ENCODE measurements around the gene KAT6B. TPM values are rescaled to one million over a fixed set of nuclear protein-coding genes. Genes with fewer than 3 reads are reported as not detected.

The KAT6B gene
- total and polyA plus RNA-seq, 2 donors (not counting 1 experiment from before 2014, with no cell fraction given) = 8.6 to 111 TPM

DNA sequence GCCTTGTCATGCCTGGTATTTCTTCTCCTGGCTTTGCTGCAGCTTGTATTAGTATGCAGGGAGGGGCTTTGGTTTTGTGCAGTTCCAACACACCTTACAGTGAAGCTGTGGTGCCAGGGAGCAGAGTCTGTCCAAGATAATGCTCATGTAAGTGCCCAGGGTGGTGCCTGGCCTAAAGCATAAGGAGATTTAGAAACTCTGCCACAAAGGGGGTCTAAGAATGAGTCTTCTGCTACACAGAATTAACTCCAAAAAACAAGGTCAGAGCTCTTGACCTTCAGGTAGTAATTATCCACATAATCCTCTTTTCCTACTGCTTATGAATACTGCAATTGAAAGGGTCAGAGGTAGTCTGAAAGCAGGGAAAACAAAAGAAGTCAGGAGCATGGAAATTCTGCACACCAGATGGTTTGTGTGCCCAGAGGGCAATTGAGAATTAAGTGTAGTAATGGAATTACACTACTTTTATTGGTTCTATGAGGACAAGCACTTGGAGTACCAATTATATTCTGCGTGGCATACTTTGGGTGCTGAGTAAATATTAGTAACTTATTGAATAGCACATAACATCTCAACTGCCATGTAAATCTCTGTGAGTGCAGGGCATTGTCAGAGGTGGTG lies 121.5 kb downstream of the KAT6B start:
- peaks cover 23% of the 10 kb centered on the region for H3K79me2 ChIP-seq (ENCODE audit: control insufficient read depth, insufficient read depth, low read length)
- no peak for ATAC-seq (ENCODE audit: low read depth)
- CTCF ChIA-PET = interaction anchor here (0.5 kb wide), 1 partner anchor 270 kb away, joined by 3 read pairs; no protein-coding TSS in a partner anchor
- H3K4me2 ChIP-seq (replicated peaks; ENCODE audit: low read depth, low read length, poor library complexity, severe bottlenecking) = no peak overlapping the region
- no peak overlapping the region for H3K27ac Mint-ChIP-seq
- no peak overlapping the region for H3K4me3 ChIP-seq (ENCODE audit: control extremely low read depth in 1 of 5, extremely low read depth in 1 of 5, insufficient read depth in 1 of 5, low read depth in 2 of 5, low read length in 4 of 5)
- no peak overlapping the region for H3K9ac ChIP-seq (ENCODE audit: low read length)
- H3K27me3 Mint-ChIP-seq = no peaks in the 10 kb centered on the region
- H3K4me1 ChIP-seq (ENCODE audit: control insufficient read depth in 2 of 2, insufficient read depth in 2 of 2, low read length in 2 of 2) = no peaks in the 10 kb centered on the region
- peaks cover 24% of the 10 kb centered on the region for H3K4me1 Mint-ChIP-seq
- H3K27me3 ChIP-seq (replicated peaks in 1 of 4; ENCODE audit: control extremely low read depth in 1 of 4, control insufficient read depth in 3 of 4, insufficient read depth in 4 of 4, low read length in 3 of 4) = no peaks in the 10 kb centered on the region
- POLR2A ChIA-PET = no interaction called here
- H3K9me3 Mint-ChIP-seq (ENCODE audit: insufficient read depth) = peaks cover 2% of the 10 kb centered on the region
- WGBS (ENCODE audit: insufficient coverage) = no CpG with 5 or more reads among the region's 1 CpG
- no peaks in the 10 kb centered on the region for H4K20me1 ChIP-seq (ENCODE audit: control insufficient read depth, insufficient read depth, low read length, poor library complexity, severe bottlenecking)
- H3K4me3 Mint-ChIP-seq = no peak overlapping the region
- DNase-seq = no peak
- intact Hi-C loops (cut with micrococcal nuclease) = no loop called here
- no peak overlapping the region for H3K27ac ChIP-seq (ENCODE audit: low read length in 2 of 2)
- no peaks in the 10 kb centered on the region for H3K36me3 ChIP-seq (replicated peaks in 1 of 2; ENCODE audit: control extremely low read depth in 1 of 2, control insufficient read depth in 1 of 2, extremely low read depth in 1 of 2, insufficient read depth in 2 of 2, low read length in 1 of 2)
- TF ChIP-seq EZH2 (IDR thresholded peaks at IDR 0.05; ENCODE audit: borderline replicate concordance, insufficient read depth, low read depth, low read length, poor library complexity, severe bottlenecking) = no peak
- TF ChIP-seq, protein P1, sequence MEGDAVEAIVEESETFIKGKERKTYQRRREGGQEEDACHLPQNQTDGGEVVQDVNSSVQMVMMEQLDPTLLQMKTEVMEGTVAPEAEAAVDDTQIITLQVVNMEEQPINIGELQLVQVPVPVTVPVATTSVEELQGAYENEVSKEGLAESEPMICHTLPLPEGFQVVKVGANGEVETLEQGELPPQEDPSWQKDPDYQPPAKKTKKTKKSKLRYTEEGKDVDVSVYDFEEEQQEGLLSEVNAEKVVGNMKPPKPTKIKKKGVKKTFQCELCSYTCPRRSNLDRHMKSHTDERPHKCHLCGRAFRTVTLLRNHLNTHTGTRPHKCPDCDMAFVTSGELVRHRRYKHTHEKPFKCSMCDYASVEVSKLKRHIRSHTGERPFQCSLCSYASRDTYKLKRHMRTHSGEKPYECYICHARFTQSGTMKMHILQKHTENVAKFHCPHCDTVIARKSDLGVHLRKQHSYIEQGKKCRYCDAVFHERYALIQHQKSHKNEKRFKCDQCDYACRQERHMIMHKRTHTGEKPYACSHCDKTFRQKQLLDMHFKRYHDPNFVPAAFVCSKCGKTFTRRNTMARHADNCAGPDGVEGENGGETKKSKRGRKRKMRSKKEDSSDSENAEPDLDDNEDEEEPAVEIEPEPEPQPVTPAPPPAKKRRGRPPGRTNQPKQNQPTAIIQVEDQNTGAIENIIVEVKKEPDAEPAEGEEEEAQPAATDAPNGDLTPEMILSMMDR (IDR thresholded peaks at IDR 0.05) = no peak
- H2AFZ ChIP-seq (ENCODE audit: insufficient read depth, low read depth, low read length, poor library complexity, severe bottlenecking) = no peak overlapping the region
- H3K9me3 ChIP-seq (ENCODE audit: control extremely low read depth in 1 of 3, control insufficient read depth in 2 of 3, insufficient read depth in 1 of 3, low read length in 2 of 3) = no peaks in the 10 kb centered on the region

DNA sequence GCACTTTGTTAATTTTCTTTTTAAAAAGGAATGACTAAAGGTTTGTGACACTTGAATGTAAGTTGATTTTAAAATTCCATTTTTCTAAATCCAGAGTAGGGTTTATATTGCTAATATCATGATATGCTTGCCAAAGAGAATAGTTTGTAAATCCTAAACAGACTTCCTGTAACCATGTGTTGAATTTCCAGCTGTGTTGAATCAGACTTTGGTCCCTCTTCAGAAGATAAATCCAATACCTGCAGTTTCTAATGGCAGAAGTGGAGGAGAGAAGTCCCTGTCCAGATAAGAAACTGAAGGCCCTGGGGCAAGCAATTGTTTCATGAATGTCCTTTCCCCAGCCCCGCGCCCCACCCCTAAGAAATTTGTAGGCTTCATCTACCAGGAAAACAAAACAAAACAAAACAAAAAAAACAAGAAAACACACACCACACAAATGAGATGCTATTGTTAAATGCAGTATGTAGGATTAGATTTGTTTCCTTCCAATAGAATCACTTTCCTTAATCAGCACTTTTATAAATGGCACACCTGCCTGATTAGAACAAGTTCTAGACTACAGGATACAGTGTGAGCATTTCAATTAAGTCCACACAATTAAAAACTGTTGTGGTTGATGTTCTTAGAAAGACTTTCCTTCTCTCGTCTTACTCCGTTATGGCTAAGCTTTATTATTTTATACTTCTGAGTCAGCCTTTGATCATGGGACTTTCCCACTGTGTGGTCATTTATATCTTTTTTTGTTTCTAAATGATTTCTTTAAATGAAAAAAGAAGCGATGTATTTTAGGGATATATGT lies 122.8 kb downstream of the KAT6B start:
- POLR2A ChIA-PET = no interaction called here
- no peak overlapping the region for H3K4me3 ChIP-seq (ENCODE audit: control extremely low read depth in 1 of 5, extremely low read depth in 1 of 5, insufficient read depth in 1 of 5, low read depth in 2 of 5, low read length in 4 of 5)
- DNase-seq (no peak), ATAC-seq (ENCODE audit: low read depth) (no peak)
- no peak overlapping the region for H3K9ac ChIP-seq (ENCODE audit: low read length)
- Mint-ChIP-seq H3K9me3 (ENCODE audit: insufficient read depth) (peaks cover under 1% of the 10 kb centered on the region), H3K4me3 (no peak overlapping the region), H3K27me3 (no peaks in the 10 kb centered on the region), H3K4me1 (peaks cover 24% of the 10 kb centered on the region), H3K27ac (no peak overlapping the region)
- H3K27ac ChIP-seq (ENCODE audit: low read length in 2 of 2) = no peak overlapping the region
- H3K36me3 ChIP-seq (replicated peaks in 1 of 2; ENCODE audit: control extremely low read depth in 1 of 2, control insufficient read depth in 1 of 2, extremely low read depth in 1 of 2, insufficient read depth in 2 of 2, low read length in 1 of 2) = no peaks in the 10 kb centered on the region
- peaks cover 22% of the 10 kb centered on the region for H3K79me2 ChIP-seq (ENCODE audit: control insufficient read depth, insufficient read depth, low read length)
- whole genome bisulfite sequencing (ENCODE audit: insufficient coverage) = no CpG with 5 or more reads among the region's 5 CpGs
- H3K27me3 ChIP-seq (replicated peaks in 1 of 4; ENCODE audit: control extremely low read depth in 1 of 4, control insufficient read depth in 3 of 4, insufficient read depth in 4 of 4, low read length in 3 of 4) = no peaks in the 10 kb centered on the region
- CTCF ChIA-PET = no interaction called here
- H3K4me2 ChIP-seq (replicated peaks; ENCODE audit: low read depth, low read length, poor library complexity, severe bottlenecking) = no peak overlapping the region
- no peaks in the 10 kb centered on the region for H3K9me3 ChIP-seq (ENCODE audit: control extremely low read depth in 1 of 3, control insufficient read depth in 2 of 3, insufficient read depth in 1 of 3, low read length in 2 of 3)
- intact Hi-C loops (cut with micrococcal nuclease) = no loop called here
- H4K20me1 ChIP-seq (ENCODE audit: control insufficient read depth, insufficient read depth, low read length, poor library complexity, severe bottlenecking) = no peaks in the 10 kb centered on the region
- no peak overlapping the region for H2AFZ ChIP-seq (ENCODE audit: insufficient read depth, low read depth, low read length, poor library complexity, severe bottlenecking)
- H3K4me1 ChIP-seq (ENCODE audit: control insufficient read depth in 2 of 2, insufficient read depth in 2 of 2, low read length in 2 of 2) = no peaks in the 10 kb centered on the region
- no peak for TF ChIP-seq EZH2 (IDR thresholded peaks at IDR 0.05; ENCODE audit: borderline replicate concordance, insufficient read depth, low read depth, low read length, poor library complexity, severe bottlenecking)
- TF ChIP-seq, protein P1 (IDR thresholded peaks at IDR 0.05) = no peak
